DND-41 (cell line): ENCODE measurements around the gene BRD3.

Experiments
- CTCF ChIP-seq: IDR thresholded peaks from 2 replicates; pipeline ENCODE4 v1.5.1; 2012; ENCODE audit warnings: borderline replicate concordance, low read length, moderate library complexity, mild to moderate bottlenecking; ENCODE audit not compliant: poor library complexity, severe bottlenecking; ENCODE audit errors: extremely low read depth
- EZH2 ChIP-seq: IDR thresholded peaks from 3 replicates; pipeline ENCODE4 v1.6.1; 2012; ENCODE audit warnings: borderline replicate concordance, low read depth, mild to moderate bottlenecking, moderate library complexity, low read length, inconsistent platforms; ENCODE audit not compliant: severe bottlenecking

- TF ChIP-seq CTCF (no peak), EZH2 (no peak)
Measured at GRCh38 chr9:134089972-134090371, 22.1 kb upstream of the BRD3 start.
